Measurements from ENCODE around the gene NAT8.
"Not testable (repeated sequence)": the region's sequence is repeated elsewhere in the genome, so short reads cannot be mapped to it uniquely, and the experiment has no call there.

NAT8 gene

GRCh38 chr2:73630662-73631266 is 11.5 kb downstream of the NAT8 start:
- not testable (repeated sequence) for DNase-seq

DNA sequence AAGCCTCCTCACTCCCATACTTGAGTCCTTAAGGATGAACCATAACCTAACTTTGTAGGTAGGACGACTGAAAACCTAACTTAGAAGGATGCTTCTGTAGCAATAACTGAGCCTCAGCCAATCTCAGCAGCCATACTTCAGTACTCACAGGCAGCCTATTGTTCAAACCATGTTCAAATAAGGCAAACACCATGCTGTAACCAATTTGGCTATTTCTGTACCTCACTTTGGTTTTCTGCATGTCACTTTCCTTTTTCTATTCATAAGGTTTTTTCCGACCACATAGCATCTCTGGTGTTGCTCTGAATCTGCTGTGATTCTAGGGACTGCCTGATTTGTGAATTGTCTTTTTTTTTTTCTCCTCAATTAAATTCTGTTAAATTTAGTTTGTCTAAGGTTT is 13.7 kb downstream of the NAT8 start:
- DNase-seq: not testable (repeated sequence)

GRCh38 chr2:73626237-73626636 is 16.0 kb downstream of the NAT8 start:
- DNase-seq: not testable (repeated sequence)

DNA sequence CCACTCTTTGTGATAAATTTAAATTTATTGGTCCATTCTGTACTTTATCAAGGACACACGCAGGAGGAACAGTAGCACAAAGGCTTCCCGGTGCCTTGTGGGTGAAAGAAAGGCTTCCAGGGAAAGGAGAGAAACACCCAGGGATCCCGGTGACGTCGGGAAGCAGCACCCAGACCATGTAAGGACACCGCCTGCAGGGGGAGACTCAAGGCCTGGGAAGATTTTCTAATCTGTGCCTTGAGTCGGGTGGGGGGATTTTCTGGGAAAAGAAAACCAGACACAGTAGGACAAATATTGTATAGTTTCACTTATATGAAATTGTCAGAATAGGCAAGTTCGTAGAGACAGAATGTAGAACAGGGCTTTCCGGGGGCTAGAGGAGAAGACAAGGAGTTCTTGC is 17.6 kb downstream of the NAT8 start:
- DNase-seq: not testable (repeated sequence)

DNA sequence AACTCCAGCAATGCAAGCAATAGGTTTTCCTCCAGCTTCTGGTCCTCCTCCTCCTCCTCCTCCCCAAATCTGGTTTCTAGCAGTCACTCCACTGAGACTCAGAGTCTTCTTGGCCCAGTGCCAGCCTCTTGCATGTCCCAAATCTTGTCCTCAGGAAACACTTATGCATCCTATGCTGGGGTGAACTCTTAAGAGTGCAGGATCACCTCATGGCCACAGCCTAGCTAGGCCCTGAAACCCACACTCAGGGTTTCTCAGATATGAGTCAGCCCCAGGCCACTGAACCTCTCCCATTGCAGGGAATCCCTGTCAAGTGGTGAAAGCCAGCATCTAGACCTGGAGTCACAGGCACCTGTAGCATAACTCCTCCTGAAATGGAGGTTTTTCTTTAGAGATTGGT is 18.2 kb downstream of the NAT8 start:
- not testable (repeated sequence) for DNase-seq

DNA sequence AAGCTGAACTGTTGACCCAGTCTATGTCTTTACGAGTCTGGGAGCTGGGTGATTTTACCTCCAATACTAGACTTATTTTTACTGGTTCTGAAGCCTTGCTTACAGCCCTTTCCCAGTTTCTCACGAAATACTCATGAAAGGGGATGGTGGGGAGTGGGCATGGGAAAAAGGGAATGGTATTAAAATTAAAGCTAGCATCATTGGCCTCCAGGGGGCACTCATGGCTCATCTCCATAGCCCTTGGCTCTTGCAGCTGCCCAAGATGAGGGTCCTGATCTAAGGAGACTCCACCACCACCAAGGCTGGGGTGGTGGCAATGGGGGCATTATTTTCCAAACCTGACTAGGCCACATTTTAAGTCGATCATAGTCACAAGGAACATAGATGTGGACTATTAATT is 22.3 kb downstream of the NAT8 start:
- not testable (repeated sequence) for DNase-seq

DNA sequence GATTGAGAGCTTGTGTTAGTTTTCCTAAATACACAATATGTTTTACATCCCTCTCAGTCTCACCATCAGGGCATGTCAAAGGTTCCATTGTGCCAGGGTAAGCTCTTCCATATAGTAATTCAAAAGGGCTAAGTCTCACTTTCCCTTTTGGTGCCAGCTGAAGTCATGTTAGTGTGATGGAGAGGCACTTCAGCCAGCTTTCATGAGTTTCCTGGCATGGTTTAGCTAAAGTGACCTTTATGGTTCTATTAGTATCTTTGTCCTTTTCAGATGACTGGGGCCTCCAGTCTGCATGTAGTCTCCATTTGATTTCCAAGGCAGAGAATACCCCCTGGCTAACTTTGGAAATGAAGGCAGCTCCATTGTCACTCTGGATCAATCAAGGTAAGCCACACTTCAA is 27.2 kb downstream of the NAT8 start:
- no peak for DNase-seq

DNA sequence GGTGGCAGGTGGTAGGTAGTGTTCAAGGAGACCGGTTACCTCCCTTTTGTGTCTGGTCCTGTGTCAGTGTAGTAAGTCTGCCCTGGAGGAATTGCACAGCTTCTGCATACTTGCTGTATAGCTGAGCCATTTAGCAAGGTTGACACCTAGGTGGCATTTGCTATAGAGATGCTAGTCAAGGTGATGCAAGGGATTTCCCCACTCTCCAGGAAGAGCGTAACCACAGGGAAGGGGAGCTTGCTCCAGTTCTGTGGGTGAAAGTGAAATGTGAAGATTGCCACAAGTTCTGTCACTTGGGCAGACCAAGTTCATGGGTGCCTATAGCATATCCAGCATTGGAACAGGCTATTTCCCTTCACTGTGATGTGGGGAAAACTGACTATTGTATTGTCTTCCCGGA is 28.1 kb downstream of the NAT8 start:
- no peak for DNase-seq

- DNase-seq: no peak
Measured at GRCh38 chr2:73611867-73612266, 30.4 kb downstream of the NAT8 start.

- no peak for DNase-seq
Measured at GRCh38 chr2:73611193-73611592, 31.0 kb downstream of the NAT8 start.

GRCh38 chr2:73610111-73610510 is 32.1 kb downstream of the NAT8 start:
- no peak for DNase-seq

- DNase-seq: not testable (repeated sequence)
Measured at GRCh38 chr2:73604589-73604988, 37.6 kb downstream of the NAT8 start.

- not testable (repeated sequence) for DNase-seq
Measured at GRCh38 chr2:73603099-73603588, 39.1 kb downstream of the NAT8 start.

- DNase-seq: no peak
Measured at GRCh38 chr2:73601780-73602179, 40.4 kb downstream of the NAT8 start.

DNA sequence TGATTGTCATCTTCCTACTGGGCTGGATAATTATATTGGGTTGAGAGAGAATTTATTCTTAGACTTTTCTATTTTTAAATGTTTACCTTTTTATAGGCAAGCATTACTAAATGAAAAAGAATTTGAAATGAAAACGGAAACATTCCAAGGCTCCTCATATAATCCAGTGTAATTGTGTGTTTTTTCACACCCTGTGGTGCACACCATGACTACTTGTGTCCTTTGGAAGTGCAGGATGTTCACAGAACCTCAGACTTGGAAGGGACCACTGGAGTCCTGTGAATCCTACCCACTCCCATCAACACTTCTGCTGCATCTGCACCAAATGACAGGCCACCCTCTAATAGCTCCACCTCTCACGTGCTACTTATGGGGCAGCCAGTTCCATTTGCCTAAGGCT is 48.0 kb downstream of the NAT8 start:
- DNase-seq: no peak

- DNase-seq: no peak
Measured at GRCh38 chr2:73593680-73594079, 48.5 kb downstream of the NAT8 start.

All from hippocampal formation (tissue), 2 donors.